Panc1 (cell line): ENCODE data around the gene EDEM1. TPM values are rescaled to one million over a fixed set of nuclear protein-coding genes. Genes with fewer than 3 reads are reported as not detected.

Experiments
- ATAC-seq: fragments of 200-7000 bp; cut with Tn5 transposase; 2 replicates; pipeline ENCODE4 v1.9.1; 2020; ENCODE audit warnings: mild to moderate bottlenecking, moderate library complexity
- BruUV-seq: library from RNA; stranded (reverse); fragments of 400-500 nt; replicated peaks from 2 replicates; lab custom pipeline; 2021; lab: Mats Ljungman, UMichigan
- CTCF ChIA-PET: fragments of 300-600 bp; sonication (Branson Sonifier 250); formaldehyde crosslinking; loops from one replicate; lab custom pipeline; 2022; ENCODE audit warnings: antibody characterized with exemption; lab: Charles Lee
- POLR2A ChIA-PET: fragments of 300-600 bp; sonication (Branson Sonifier 250); formaldehyde crosslinking; loops from one replicate; lab custom pipeline; 2022; ENCODE audit warnings: antibody characterized with exemption; lab: Charles Lee
- DNase-seq: peaks from one replicate; pipeline ENCODE4 v3.0.0-alpha.2; 2010; ENCODE audit warnings: low read depth, low spot score
- H3K27ac ChIP-seq: 2 replicates; pipeline ENCODE4 v1.5.1; 2011; ENCODE audit warnings: mild to moderate bottlenecking, low read length, inconsistent platforms
- H3K27me3 ChIP-seq: fragments of 200-500 bp; sonication (Bioruptor generic); 2 replicates; pipeline ENCODE4 v1.6.0; 2014; ENCODE audit warnings: low read length, inconsistent platforms; ENCODE audit not compliant: control insufficient read depth, insufficient read depth
- H3K36me3 ChIP-seq: fragments of 200-500 bp; sonication (Bioruptor generic); 2 replicates; pipeline ENCODE4 v1.5.1; 2014; ENCODE audit warnings: inconsistent platforms, mild to moderate bottlenecking, low read length, moderate library complexity; ENCODE audit not compliant: control insufficient read depth, insufficient read depth
- H3K4me1 ChIP-seq: 2 replicates; pipeline ENCODE4 v1.5.1; 2011; ENCODE audit warnings: inconsistent platforms, mild to moderate bottlenecking, low read length, moderate library complexity; ENCODE audit not compliant: control insufficient read depth, insufficient read depth
- H3K4me3 ChIP-seq, 2 experiments: 2 replicates each; pipeline ENCODE4 v1.5.1; 2011 to 2012; ENCODE audit warnings: low read depth in 2 of 2, low read length in 2 of 2, mild to moderate bottlenecking in 2 of 2, inconsistent platforms in 1 of 2, moderate library complexity in 1 of 2
- H3K9me3 ChIP-seq: fragments of 200-500 bp; sonication (Bioruptor generic); 2 replicates; pipeline ENCODE4 v1.5.1; 2014; ENCODE audit warnings: low read depth, mild to moderate bottlenecking, inconsistent platforms, low read length, moderate library complexity; ENCODE audit not compliant: control insufficient read depth, insufficient read depth
- CTCF ChIP-seq: fragments of 450-650 bp; IDR thresholded peaks from 2 replicates; pipeline ENCODE4 v1.5.1; 2017; ENCODE audit warnings: mild to moderate bottlenecking
- POLR2AphosphoS5 ChIP-seq: IDR thresholded peaks from 2 replicates; pipeline ENCODE4 v1.6.1; 2012; ENCODE audit warnings: mild to moderate bottlenecking, low read depth, low read length, moderate library complexity
- SIN3A ChIP-seq: IDR thresholded peaks from 2 replicates; pipeline ENCODE4 v1.6.1; 2012; ENCODE audit warnings: low read depth, mild to moderate bottlenecking, low read length, moderate library complexity, borderline replicate concordance; ENCODE audit not compliant: insufficient read depth
- TCF7L2 ChIP-seq: IDR thresholded peaks from 2 replicates; pipeline ENCODE4 v1.6.1; 2011; ENCODE audit warnings: mild to moderate bottlenecking, low read depth, low read length, inconsistent platforms
- in situ Hi-C: cut with HindIII; loops from 2 replicates; pipeline ENCODE4 v1.10.0; 2016; ENCODE audit warnings: low sequenced_read_pairs, low pct_unique_long_range_greater_than_20kb
- intact Hi-C: fragments of 100-400 bp; cut with micrococcal nuclease; formaldehyde crosslinking; loops from one replicate; pipeline ENCODE4 v1.10.0; 2022; ENCODE audit not compliant: unreplicated experiment
- total RNA-seq: library from RNA; stranded (reverse); gene quantifications from one replicate; pipeline ENCODE4 v1.2.1, GENCODE V29; 2021; ENCODE audit not compliant: unreplicated experiment
- TF ChIP-seq, protein P1 (sequence below), 2 experiments: IDR thresholded peaks; 2 replicates each; pipeline ENCODE4 v1.6.1; 2011 to 2012; ENCODE audit warnings: low read depth in 2 of 2, control low read depth in 1 of 2, low read length in 1 of 2, mild to moderate bottlenecking in 1 of 2, moderate library complexity in 1 of 2; ENCODE audit not compliant: insufficient read depth in 1 of 2

EDEM1 gene
- total RNA-seq, 1 experiment from 2014 or later, result 44.6 TPM

GRCh38 chr3:5153074-5153473 lies 34.4 kb upstream of the EDEM1 start:
- intact Hi-C loops, result no loop called here
- CTCF ChIA-PET, result no interaction called here
- no peak overlapping the region for H3K4me3 ChIP-seq
- ATAC-seq, result no peak
- no peaks in the 10 kb centered on the region for H3K9me3 ChIP-seq
- H3K27me3 ChIP-seq, result no peaks in the 10 kb centered on the region
- no peak for DNase-seq
- no peaks in the 10 kb centered on the region for H3K4me1 ChIP-seq
- no peak overlapping the region for H3K27ac ChIP-seq
- H3K36me3 ChIP-seq, result no peaks in the 10 kb centered on the region
- TSS peak; percentile 6 for BruUV-seq
- TF ChIP-seq TCF7L2 (no peak), CTCF (no peak), SIN3A (no peak), POLR2AphosphoS5 (no peak)
- TF ChIP-seq, protein P1, sequence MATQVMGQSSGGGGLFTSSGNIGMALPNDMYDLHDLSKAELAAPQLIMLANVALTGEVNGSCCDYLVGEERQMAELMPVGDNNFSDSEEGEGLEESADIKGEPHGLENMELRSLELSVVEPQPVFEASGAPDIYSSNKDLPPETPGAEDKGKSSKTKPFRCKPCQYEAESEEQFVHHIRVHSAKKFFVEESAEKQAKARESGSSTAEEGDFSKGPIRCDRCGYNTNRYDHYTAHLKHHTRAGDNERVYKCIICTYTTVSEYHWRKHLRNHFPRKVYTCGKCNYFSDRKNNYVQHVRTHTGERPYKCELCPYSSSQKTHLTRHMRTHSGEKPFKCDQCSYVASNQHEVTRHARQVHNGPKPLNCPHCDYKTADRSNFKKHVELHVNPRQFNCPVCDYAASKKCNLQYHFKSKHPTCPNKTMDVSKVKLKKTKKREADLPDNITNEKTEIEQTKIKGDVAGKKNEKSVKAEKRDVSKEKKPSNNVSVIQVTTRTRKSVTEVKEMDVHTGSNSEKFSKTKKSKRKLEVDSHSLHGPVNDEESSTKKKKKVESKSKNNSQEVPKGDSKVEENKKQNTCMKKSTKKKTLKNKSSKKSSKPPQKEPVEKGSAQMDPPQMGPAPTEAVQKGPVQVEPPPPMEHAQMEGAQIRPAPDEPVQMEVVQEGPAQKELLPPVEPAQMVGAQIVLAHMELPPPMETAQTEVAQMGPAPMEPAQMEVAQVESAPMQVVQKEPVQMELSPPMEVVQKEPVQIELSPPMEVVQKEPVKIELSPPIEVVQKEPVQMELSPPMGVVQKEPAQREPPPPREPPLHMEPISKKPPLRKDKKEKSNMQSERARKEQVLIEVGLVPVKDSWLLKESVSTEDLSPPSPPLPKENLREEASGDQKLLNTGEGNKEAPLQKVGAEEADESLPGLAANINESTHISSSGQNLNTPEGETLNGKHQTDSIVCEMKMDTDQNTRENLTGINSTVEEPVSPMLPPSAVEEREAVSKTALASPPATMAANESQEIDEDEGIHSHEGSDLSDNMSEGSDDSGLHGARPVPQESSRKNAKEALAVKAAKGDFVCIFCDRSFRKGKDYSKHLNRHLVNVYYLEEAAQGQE (IDR thresholded peaks at IDR 0.05; ENCODE audit: insufficient read depth in 1 of 2, low read depth in 2 of 2, low read length in 1 of 2), result no peak
- POLR2A ChIA-PET, result no interaction called here
- in situ Hi-C loops, result no loop called here

DNA sequence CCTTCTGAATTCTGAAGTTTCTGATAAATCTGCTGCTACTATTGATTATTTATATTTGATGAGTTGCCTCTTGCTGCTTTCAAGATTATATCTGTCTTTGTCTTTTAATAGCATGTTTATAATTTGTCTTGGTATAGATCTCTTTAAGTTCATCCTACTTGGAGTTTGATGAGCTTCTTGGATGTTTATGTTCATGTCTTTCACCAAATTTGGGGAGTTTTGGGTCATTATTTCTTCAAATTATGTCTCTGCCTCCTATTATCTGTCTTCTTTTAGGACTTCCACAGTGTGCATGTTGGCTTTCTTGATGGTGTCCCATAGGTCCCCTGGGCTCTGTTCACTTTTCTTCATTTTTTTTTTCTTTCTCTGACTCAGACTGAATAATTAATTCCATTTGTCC lies 32.3 kb upstream of the EDEM1 start:
- no TSS peak for BruUV-seq
- DNase-seq (no peak), ATAC-seq (no peak)
- TF ChIP-seq SIN3A, result no peak
- TF ChIP-seq, protein P1 (IDR thresholded peaks at IDR 0.05; ENCODE audit: insufficient read depth in 1 of 2, low read depth in 2 of 2, low read length in 1 of 2), result no peak
- TF ChIP-seq CTCF, result no peak
- no peak for TF ChIP-seq TCF7L2
- TF ChIP-seq POLR2AphosphoS5, result no peak
- Histone ChIP-seq H3K36me3 (no peaks in the 10 kb centered on the region), H3K4me1 (peaks cover 6% of the 10 kb centered on the region; the same call in 1 of the 2 replicates), H3K27ac (no peak overlapping the region), H3K27me3 (no peaks in the 10 kb centered on the region), H3K4me3 (no peak overlapping the region), H3K9me3 (no peaks in the 10 kb centered on the region)
- intact Hi-C loops (no loop called here), in situ Hi-C loops (no loop called here)
- CTCF ChIA-PET, result no interaction called here
- POLR2A ChIA-PET, result no interaction called here
